ENCODE data around the gene DOK4. TPM values are rescaled to one million over a fixed set of nuclear protein-coding genes. Genes with fewer than 3 reads are reported as not detected.
A peak's percentile ranks its signal among the peaks of the same experiment; 100 is the strongest.

Gene DOK4
- polyA plus RNA-seq, 1 experiment, result 40.0 TPM

DNA sequence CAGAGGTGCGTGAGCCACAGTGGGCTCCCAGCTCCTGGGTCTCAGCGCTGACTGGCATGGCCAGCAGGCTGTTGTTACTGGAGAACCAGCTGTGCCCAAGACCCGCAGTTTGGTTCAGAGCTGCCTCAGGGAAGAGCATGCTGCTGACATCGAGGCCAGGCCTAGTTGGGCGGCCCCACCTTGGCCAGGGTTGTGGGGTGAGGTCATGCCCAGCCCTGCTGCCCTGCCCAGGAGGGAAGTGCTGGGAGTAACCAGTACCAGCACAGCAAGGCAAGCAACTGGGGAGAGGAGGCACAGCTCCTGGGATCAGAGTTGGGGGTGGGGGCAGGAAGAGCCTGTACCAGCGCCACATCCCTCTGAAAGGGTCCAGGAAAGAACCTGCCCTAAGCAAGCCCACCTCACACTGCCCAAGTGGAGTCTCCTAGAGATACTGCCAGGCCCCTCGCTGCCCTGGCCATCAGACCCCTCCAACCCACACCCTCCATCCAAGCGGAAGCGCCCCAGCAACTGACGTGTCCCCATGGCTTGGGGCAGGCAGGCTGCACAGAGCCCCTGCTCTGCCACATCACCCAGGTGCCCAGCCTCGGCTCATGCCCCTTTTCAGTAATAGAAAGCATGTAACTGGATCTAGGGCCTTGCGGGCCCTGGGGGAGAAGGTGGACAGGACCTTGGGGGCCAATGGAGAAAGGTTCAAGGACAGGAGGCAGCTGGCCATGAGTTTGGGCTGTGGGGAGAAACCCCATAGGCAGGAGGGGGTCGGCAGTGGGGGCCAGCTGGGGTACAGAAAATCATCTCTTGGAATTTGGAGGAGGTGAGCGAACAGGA lies 990 bp downstream of the DOK4 start:
- TF ChIP-seq CTCF (IDR thresholded peaks at IDR 0.05; ENCODE audit: insufficient read depth, low read depth, low read length), result no peak
- H3K36me3 ChIP-seq (ENCODE audit: control insufficient read depth, insufficient read depth, low read length), result no peaks in the 10 kb centered on the region
- POLR2A ChIA-PET, result no interaction called here
- DNase-seq (ENCODE audit: low read depth), result no peak
- peak overlapping the region; percentile 83 for H3K4me3 ChIP-seq (ENCODE audit: low read depth, low read length)
- H3K27me3 ChIP-seq (ENCODE audit: control insufficient read depth, insufficient read depth, low read length), result no peaks in the 10 kb centered on the region
- CTCF ChIA-PET, result interaction anchor here (1.1 to 6.0 kb wide), 4 partner anchors 23 to 68 kb away, joined by 3 to 25 read pairs (median 6); partner anchors contain the start of gene POLR2C

GRCh38 chr16:57484515-57485005 lies 1.7 kb downstream of the DOK4 start:
- DNase-seq (ENCODE audit: low read depth), result no peak
- ChIA-PET POLR2A (no interaction called here), CTCF (interaction anchor here (2.1 to 6.0 kb wide), 2 partner anchors 35 to 67 kb away, joined by 9 to 25 read pairs; no protein-coding TSS in a partner anchor)
- H3K4me3 ChIP-seq (ENCODE audit: low read depth, low read length), result no peak overlapping the region
- H3K27me3 ChIP-seq (ENCODE audit: control insufficient read depth, insufficient read depth, low read length), result no peaks in the 10 kb centered on the region
- TF ChIP-seq CTCF (IDR thresholded peaks at IDR 0.05; ENCODE audit: insufficient read depth, low read depth, low read length), result no peak
- H3K36me3 ChIP-seq (ENCODE audit: control insufficient read depth, insufficient read depth, low read length), result no peaks in the 10 kb centered on the region

DNA sequence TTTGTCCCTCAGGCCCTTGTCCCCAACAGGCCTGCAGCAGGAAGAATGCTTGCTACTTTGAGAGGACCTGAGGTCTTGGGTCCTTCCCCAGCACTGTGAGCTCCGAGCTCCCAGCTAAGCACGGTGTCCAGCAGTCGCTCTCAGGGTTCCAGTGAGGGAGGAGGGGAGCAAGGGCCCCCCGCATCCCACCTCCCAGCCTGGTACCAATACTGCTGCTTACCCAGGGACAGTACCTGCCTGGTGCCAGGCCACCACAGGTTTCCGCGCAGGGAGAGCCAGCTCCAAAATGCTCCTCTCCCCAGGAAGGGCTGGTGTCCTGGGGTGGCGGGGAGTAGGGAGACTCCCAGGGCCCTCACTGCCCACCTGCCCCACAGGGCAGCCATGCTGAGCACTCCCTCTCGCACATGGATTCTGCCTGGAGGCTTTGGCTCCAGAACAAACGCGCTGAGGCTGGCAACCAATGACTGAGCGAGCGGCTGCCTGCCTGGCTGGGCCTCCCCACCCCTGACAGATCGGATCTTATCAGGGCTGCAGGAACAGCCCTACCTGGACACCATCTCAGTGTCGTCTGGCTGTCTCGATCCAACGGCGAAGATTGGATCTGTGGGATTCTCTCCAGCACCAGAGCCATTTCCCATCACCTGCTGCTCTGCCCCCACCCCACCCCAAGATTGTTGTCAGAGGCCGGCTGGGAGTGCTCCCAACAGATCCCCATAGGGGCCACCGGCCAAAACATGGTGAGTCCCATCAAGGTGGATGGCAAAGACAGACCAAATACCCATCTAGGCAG lies 2.4 kb downstream of the DOK4 start:
- no peak overlapping the region for H3K4me3 ChIP-seq (ENCODE audit: low read depth, low read length)
- H3K36me3 ChIP-seq (ENCODE audit: control insufficient read depth, insufficient read depth, low read length), result no peaks in the 10 kb centered on the region; the same call in 1 of the 2 replicates
- no peak for DNase-seq (ENCODE audit: low read depth)
- TF ChIP-seq CTCF (IDR thresholded peaks at IDR 0.05; ENCODE audit: insufficient read depth, low read depth, low read length), result no peak
- CTCF ChIA-PET, result interaction anchor here (0.7 kb wide), 1 partner anchor 13 kb away, joined by 3 read pairs; no protein-coding TSS in a partner anchor
- H3K27me3 ChIP-seq (ENCODE audit: control insufficient read depth, insufficient read depth, low read length), result no peaks in the 10 kb centered on the region
- POLR2A ChIA-PET, result no interaction called here

GRCh38 chr16:57482845-57483545 lies 3.3 kb downstream of the DOK4 start:
- no peak for TF ChIP-seq CTCF (IDR thresholded peaks at IDR 0.05; ENCODE audit: insufficient read depth, low read depth, low read length)
- DNase-seq (ENCODE audit: low read depth), result no peak
- Histone ChIP-seq H3K27me3 (ENCODE audit: control insufficient read depth, insufficient read depth, low read length) (no peaks in the 10 kb centered on the region), H3K4me3 (ENCODE audit: low read depth, low read length) (no peak overlapping the region), H3K36me3 (ENCODE audit: control insufficient read depth, insufficient read depth, low read length) (no peaks in the 10 kb centered on the region; the same call in 1 of the 2 replicates)
- POLR2A ChIA-PET, result no interaction called here
- CTCF ChIA-PET, result interaction anchor here (0.7 to 3.3 kb wide), 2 partner anchors 12 to 37 kb away, joined by 3 to 15 read pairs; no protein-coding TSS in a partner anchor
